A549 (cell line): ENCODE measurements around the gene BAZ1B. TPM values are rescaled to one million over a fixed set of nuclear protein-coding genes. Genes with fewer than 3 reads are reported as not detected.

Experiments
- ATAC-seq, 2 experiments: fragments of 200-7000 bp in 1 of 2; fragments of >200 bp in 1 of 2; cut with Nextera tagmentation in 1 of 2; cut with Tn5 transposase in 1 of 2; 3 replicates each; pipeline versions ENCODE4 v1.8.0 to v1.9.1; 2018 to 2020; ENCODE audit warnings: mild to moderate bottlenecking in 1 of 2, moderate library complexity in 1 of 2
- CTCF ChIA-PET: fragments of 300-600 bp; sonication (Branson Sonifier 250); formaldehyde crosslinking; extraction: SDS; loops from one replicate; lab custom pipeline; 2021; ENCODE audit warnings: antibody characterized with exemption, inconsistent platforms; lab: Yijun Ruan, JAX
- POLR2A ChIA-PET: fragments of 350-600 bp; formaldehyde crosslinking; extraction: SDS; loops from one replicate; lab custom pipeline; 2021; ENCODE audit warnings: antibody characterized with exemption, inconsistent platforms; lab: Yijun Ruan, JAX
- DNase-seq, 2 experiments: peaks; one replicate each; pipeline versions ENCODE4 v3.0.0 to v3.0.0-alpha.2; 2011 to 2016; ENCODE audit warnings: low read depth in 1 of 2, low spot score in 1 of 2
- FAIRE-seq: peaks from 2 replicates; lab custom pipeline; 2011; peaks lifted over from hg19 to GRCh38; lab: Jason Lieb, UNC
- H3K27ac ChIP-seq, 2 experiments: fragments of >200 bp; sonication (Bioruptor Twin); formaldehyde crosslinking; 3 replicates each; pipeline ENCODE4 v1.5.1; 2016 to 2017
- H3K4me1 ChIP-seq: fragments of >200 bp; sonication (Bioruptor Twin); formaldehyde crosslinking; 3 replicates; pipeline ENCODE4 v1.6.1; 2016
- H3K4me2 ChIP-seq: fragments of >200 bp; sonication (Bioruptor Twin); formaldehyde crosslinking; 3 replicates; pipeline ENCODE4 v1.6.1; 2016
- H3K4me3 ChIP-seq: fragments of >200 bp; sonication (Bioruptor Twin); formaldehyde crosslinking; 3 replicates; pipeline ENCODE4 v1.5.1; 2016
- H3K9me3 ChIP-seq: fragments of >200 bp; sonication (Bioruptor Twin); formaldehyde crosslinking; 3 replicates; pipeline ENCODE4 v1.6.1; 2016
- BHLHE40 ChIP-seq: IDR thresholded peaks from 2 replicates; pipeline ENCODE4 v1.6.1; 2012; ENCODE audit warnings: low read depth, low read length, inconsistent platforms
- CBX2 ChIP-seq: fragments of 200-600 bp; sonication (generic); IDR thresholded peaks from 2 replicates; pipeline ENCODE4 v1.6.1; 2016; ENCODE audit warnings: low read depth, mild to moderate bottlenecking, borderline replicate concordance
- CBX8 ChIP-seq: fragments of 200-600 bp; sonication (generic); IDR thresholded peaks from 2 replicates; pipeline ENCODE4 v1.6.1; 2016
- CEBPB ChIP-seq, 2 experiments: fragments of >200 bp in 1 of 2; sonication (Bioruptor Twin) in 1 of 2; formaldehyde crosslinking in 1 of 2; IDR thresholded peaks; 2 replicates each; pipeline ENCODE4 v1.6.1; 2012 to 2016
- CHD4 ChIP-seq: fragments of 200-600 bp; sonication (generic); IDR thresholded peaks from 2 replicates; pipeline ENCODE4 v1.6.1; 2016; ENCODE audit warnings: antibody characterized with exemption, mild to moderate bottlenecking, borderline replicate concordance
- EHF ChIP-seq: fragments of 250-450 bp; sonication (Bioruptor Pico); IDR thresholded peaks from 2 replicates; pipeline ENCODE4 v1.5.0; 2020; ENCODE audit warnings: mild to moderate bottlenecking
- EP300 ChIP-seq, 2 experiments: fragments of >200 bp; sonication (Bioruptor Twin); formaldehyde crosslinking; IDR thresholded peaks; 2 replicates in 1 of 2; 3 replicates in 1 of 2; pipeline ENCODE4 v1.6.1; 2016 to 2017
- FOSB ChIP-seq: fragments of 250-450 bp; sonication (Bioruptor Pico); IDR thresholded peaks from 2 replicates; pipeline ENCODE4 v1.5.0; 2020; ENCODE audit warnings: mild to moderate bottlenecking, moderate library complexity
- FOXS1 ChIP-seq: fragments of 250-450 bp; sonication (Bioruptor Pico); IDR thresholded peaks from 2 replicates; pipeline ENCODE4 v1.5.0; 2020; ENCODE audit warnings: mild to moderate bottlenecking, moderate library complexity
- HOXB13 ChIP-seq: fragments of 250-450 bp; sonication (Bioruptor Pico); IDR thresholded peaks from 2 replicates; pipeline ENCODE4 v1.5.0; 2020; ENCODE audit warnings: low read depth, mild to moderate bottlenecking, moderate library complexity
- JUN ChIP-seq, 2 experiments: fragments of >200 bp; sonication (Bioruptor Twin); formaldehyde crosslinking; IDR thresholded peaks; 2 replicates in 1 of 2; 3 replicates in 1 of 2; pipeline ENCODE4 v1.6.1; 2016 to 2017
- JUNB ChIP-seq: fragments of >200 bp; sonication (Bioruptor Twin); formaldehyde crosslinking; IDR thresholded peaks from 2 replicates; pipeline ENCODE4 v1.6.1; 2016
- KDM1A ChIP-seq: fragments of 200-600 bp; sonication (generic); IDR thresholded peaks from 2 replicates; pipeline ENCODE4 v1.6.1; 2016; ENCODE audit warnings: low read depth, mild to moderate bottlenecking
- MAFK ChIP-seq: fragments of 450-650 bp; IDR thresholded peaks from 2 replicates; pipeline ENCODE4 v1.6.1; 2014; ENCODE audit not compliant: partially characterized antibody
- MAZ ChIP-seq: fragments of 150-350 bp; IDR thresholded peaks from 2 replicates; pipeline ENCODE4 v1.6.1; 2014; ENCODE audit warnings: antibody characterized with exemption, low read depth, low read length, borderline replicate concordance
- NFE2L2 ChIP-seq: fragments of 150-350 bp; conservative IDR thresholded peaks from 2 replicates; pipeline ENCODE4 v1.6.1; 2014; ENCODE audit warnings: low read length
- NPAS2 ChIP-seq: fragments of 250-450 bp; sonication (Bioruptor Pico); IDR thresholded peaks from 2 replicates; pipeline ENCODE4 v1.8.0; 2022; ENCODE audit warnings: mild to moderate bottlenecking, moderate library complexity, borderline replicate concordance
- POLR2AphosphoS2 ChIP-seq: conservative IDR thresholded peaks from 2 replicates; pipeline ENCODE4 v1.6.1; 2012; ENCODE audit warnings: low read length, improper control_type of control experiment, inconsistent platforms
- RAD21 ChIP-seq, 2 experiments: fragments of >200 bp in 1 of 2; sonication (Bioruptor Twin) in 1 of 2; formaldehyde crosslinking in 1 of 2; IDR thresholded peaks in 1 of 2; conservative IDR thresholded peaks in 1 of 2; 2 replicates in 1 of 2; 3 replicates in 1 of 2; pipeline ENCODE4 v1.6.1; 2012 to 2018; ENCODE audit warnings: inconsistent platforms in 1 of 2
- RARB ChIP-seq: fragments of 250-450 bp; sonication (Bioruptor Pico); IDR thresholded peaks from 2 replicates; pipeline ENCODE4 v1.8.0; 2021; ENCODE audit warnings: mild to moderate bottlenecking, moderate library complexity
- RCOR1 ChIP-seq: fragments of 150-350 bp; IDR thresholded peaks from 2 replicates; pipeline ENCODE4 v1.6.1; 2014; ENCODE audit warnings: antibody characterized with exemption, low read length, low read depth
- RNF2 ChIP-seq: fragments of 200-600 bp; sonication (generic); IDR thresholded peaks from 2 replicates; pipeline ENCODE4 v1.6.1; 2016; ENCODE audit warnings: low read depth, mild to moderate bottlenecking, antibody characterized with exemption, moderate library complexity, borderline replicate concordance
- SMC3 ChIP-seq: fragments of >200 bp; sonication (Bioruptor Twin); formaldehyde crosslinking; IDR thresholded peaks from 3 replicates; pipeline ENCODE4 v1.6.1; 2018; ENCODE audit warnings: inconsistent platforms
- ZFP36 ChIP-seq: fragments of 450-650 bp; IDR thresholded peaks from 2 replicates; pipeline ENCODE4 v1.6.1; 2014; ENCODE audit warnings: borderline replicate concordance; ENCODE audit not compliant: partially characterized antibody
- WGBS: methylation state at CpG from one replicate; pipeline ENCODE4 v1.1.6; 2017; ENCODE audit errors: missing lambda C conversion rate; 5-methylcytosine and 5-hydroxymethylcytosine counted together
- polyA plus RNA-seq, 4 experiments: library from polyadenylated mRNA; depleted of rRNA in 3 of 4; stranded (reverse); fragments of >200 nt; fragmentation: RNase III in 1 of 4; extraction: RNeasy Plus Mini Kit Qiagen cat#74134 plus additional on column Dnase treatment in 1 of 4; gene quantifications; 2 replicates in 3 of 4; 3 replicates in 1 of 4; pipeline ENCODE4 v1.2.3, GENCODE V29; 2011 to 2017
- TF ChIP-seq, protein P1 (sequence below): IDR thresholded peaks from 2 replicates; pipeline ENCODE4 v1.6.1; 2012; ENCODE audit warnings: low read depth, borderline replicate concordance
- TF ChIP-seq, protein P2 (sequence below): IDR thresholded peaks from 2 replicates; pipeline ENCODE4 v1.6.1; 2012
- TF ChIP-seq, protein P3 (sequence below): fragments of 200-600 bp; sonication (generic); IDR thresholded peaks from 2 replicates; pipeline ENCODE4 v1.6.1; 2016; ENCODE audit warnings: antibody characterized with exemption, mild to moderate bottlenecking, moderate library complexity

Gene BAZ1B
- polyA plus RNA-seq, 2 of the 4 experiments (the other 2 are of a cell fraction), result 54.8 to 66.8 TPM

DNA sequence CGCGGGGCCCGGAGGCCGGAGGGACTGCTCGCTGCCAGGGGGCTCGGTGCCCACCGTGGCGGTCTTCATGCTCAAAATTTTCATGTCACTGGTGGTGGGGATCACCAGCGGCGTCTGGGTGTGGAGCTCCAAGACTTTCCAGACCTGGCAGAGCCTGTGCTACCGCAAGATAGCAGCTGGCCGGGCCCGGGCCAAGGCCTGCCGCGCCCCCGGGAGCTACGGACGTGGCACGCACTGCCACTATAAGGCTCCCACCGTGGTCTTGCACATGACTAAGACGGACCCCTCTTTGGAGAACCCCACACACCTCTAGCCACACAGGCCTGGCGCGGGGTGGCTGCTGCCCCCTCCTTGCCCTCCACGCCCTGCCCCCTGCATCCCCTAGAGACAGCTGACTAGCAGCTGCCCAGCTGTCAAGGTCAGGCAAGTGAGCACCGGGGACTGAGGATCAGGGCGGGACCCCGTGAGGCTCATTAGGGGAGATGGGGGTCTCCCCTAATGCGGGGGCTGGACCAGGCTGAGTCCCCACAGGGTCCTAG, 86.6 kb downstream of the BAZ1B start:
- ATAC-seq (no peak), FAIRE-seq (no peak), DNase-seq (no peak)
- Histone ChIP-seq H3K4me2 (peak overlapping the region; percentile 60), H3K4me1 (peaks cover 11% of the 10 kb centered on the region), H3K27ac (no peak overlapping the region), H3K4me3 (no peak overlapping the region), H3K9me3 (no peaks in the 10 kb centered on the region)
- CTCF ChIA-PET, result interaction anchor here (1.3 to 5.4 kb wide), 5 partner anchors 17 to 112 kb away, joined by 3 to 38 read pairs (median 14); no protein-coding TSS in a partner anchor
- 86% methylated on average over 23 of the region's 28 CpGs for WGBS
- no peak for TF ChIP-seq CEBPB (IDR thresholded peaks at IDR 0.05)
- TF ChIP-seq CBX8, result no peak
- no peak for TF ChIP-seq ZFP36
- TF ChIP-seq, protein P1, sequence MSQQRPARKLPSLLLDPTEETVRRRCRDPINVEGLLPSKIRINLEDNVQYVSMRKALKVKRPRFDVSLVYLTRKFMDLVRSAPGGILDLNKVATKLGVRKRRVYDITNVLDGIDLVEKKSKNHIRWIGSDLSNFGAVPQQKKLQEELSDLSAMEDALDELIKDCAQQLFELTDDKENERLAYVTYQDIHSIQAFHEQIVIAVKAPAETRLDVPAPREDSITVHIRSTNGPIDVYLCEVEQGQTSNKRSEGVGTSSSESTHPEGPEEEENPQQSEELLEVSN, result no peak
- TF ChIP-seq FOXS1, result no peak
- no peak for TF ChIP-seq NPAS2 (CRISPR knock-in tag)
- TF ChIP-seq SMC3, result no peak
- TF ChIP-seq EP300 (IDR thresholded peaks at IDR 0.05), result no peak
- TF ChIP-seq, protein P2, sequence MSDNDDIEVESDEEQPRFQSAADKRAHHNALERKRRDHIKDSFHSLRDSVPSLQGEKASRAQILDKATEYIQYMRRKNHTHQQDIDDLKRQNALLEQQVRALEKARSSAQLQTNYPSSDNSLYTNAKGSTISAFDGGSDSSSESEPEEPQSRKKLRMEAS, result no peak
- TF ChIP-seq NFE2L2, result no peak
- no peak for TF ChIP-seq POLR2AphosphoS2
- no peak for TF ChIP-seq MAZ
- POLR2A ChIA-PET, result interaction anchor here (0.7 kb wide), 1 partner anchor 90 kb away, joined by 3 read pairs; no protein-coding TSS in a partner anchor

DNA sequence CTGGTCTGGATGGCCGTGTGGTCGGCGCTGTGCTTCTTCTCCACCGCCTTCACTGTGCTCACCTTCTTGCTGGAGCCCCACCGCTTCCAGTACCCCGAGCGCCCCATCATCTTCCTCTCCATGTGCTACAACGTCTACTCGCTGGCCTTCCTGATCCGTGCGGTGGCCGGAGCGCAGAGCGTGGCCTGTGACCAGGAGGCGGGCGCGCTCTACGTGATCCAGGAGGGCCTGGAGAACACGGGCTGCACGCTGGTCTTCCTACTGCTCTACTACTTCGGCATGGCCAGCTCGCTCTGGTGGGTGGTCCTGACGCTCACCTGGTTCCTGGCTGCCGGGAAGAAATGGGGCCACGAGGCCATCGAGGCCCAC, 87.4 kb downstream of the BAZ1B start:
- FAIRE-seq (no peak), ATAC-seq (no peak), DNase-seq (no peak)
- WGBS, result 96% methylated on average over 26 of the region's 26 CpGs
- H3K27ac ChIP-seq, result no peak overlapping the region
- POLR2A ChIA-PET, result no interaction called here
- H3K4me1 ChIP-seq, result peaks cover 15% of the 10 kb centered on the region
- H3K4me2 ChIP-seq, result no peak overlapping the region
- H3K9me3 ChIP-seq, result no peaks in the 10 kb centered on the region
- H3K4me3 ChIP-seq, result no peak overlapping the region
- CTCF ChIA-PET, result interaction anchor here (0.6 to 5.4 kb wide), 6 partner anchors 17 to 112 kb away, joined by 3 to 38 read pairs (median 10); no protein-coding TSS in a partner anchor
- TF ChIP-seq EHF, result no peak
- TF ChIP-seq JUNB, result no peak
- TF ChIP-seq BHLHE40, result no peak
- no peak for TF ChIP-seq NFE2L2
- no peak for TF ChIP-seq RNF2
- no peak for TF ChIP-seq HOXB13 (CRISPR knock-in tag)
- TF ChIP-seq RCOR1, result no peak
- no peak for TF ChIP-seq ZFP36
- no peak for TF ChIP-seq CHD4

DNA sequence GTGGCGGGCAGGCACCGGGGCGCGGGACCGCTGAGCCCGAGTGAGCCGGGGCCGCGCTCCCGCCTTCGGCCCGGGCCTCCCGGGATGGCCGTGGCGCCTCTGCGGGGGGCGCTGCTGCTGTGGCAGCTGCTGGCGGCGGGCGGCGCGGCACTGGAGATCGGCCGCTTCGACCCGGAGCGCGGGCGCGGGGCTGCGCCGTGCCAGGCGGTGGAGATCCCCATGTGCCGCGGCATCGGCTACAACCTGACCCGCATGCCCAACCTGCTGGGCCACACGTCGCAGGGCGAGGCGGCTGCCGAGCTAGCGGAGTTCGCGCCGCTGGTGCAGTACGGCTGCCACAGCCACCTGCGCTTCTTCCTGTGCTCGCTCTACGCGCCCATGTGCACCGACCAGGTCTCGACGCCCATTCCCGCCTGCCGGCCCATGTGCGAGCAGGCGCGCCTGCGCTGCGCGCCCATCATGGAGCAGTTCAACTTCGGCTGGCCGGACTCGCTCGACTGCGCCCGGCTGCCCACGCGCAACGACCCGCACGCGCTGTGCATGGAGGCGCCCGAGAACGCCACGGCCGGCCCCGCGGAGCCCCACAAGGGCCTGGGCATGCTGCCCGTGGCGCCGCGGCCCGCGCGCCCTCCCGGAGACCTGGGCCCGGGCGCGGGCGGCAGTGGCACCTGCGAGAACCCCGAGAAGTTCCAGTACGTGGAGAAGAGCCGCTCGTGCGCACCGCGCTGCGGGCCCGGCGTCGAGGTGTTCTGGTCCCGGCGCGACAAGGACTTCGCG, 88.0 kb downstream of the BAZ1B start:
- H3K4me1 ChIP-seq, result peaks cover 15% of the 10 kb centered on the region
- CTCF ChIA-PET, result interaction anchor here (0.5 to 5.4 kb wide), 8 partner anchors 12 to 113 kb away, joined by 3 to 38 read pairs (median 6); no protein-coding TSS in a partner anchor
- no peak for DNase-seq
- ATAC-seq, result peak in 1 of 2 experiments; percentile 11; a peak in 3 of 6 replicates
- H3K4me3 ChIP-seq, result peak overlapping the region; percentile 51
- H3K27ac ChIP-seq, result peak overlapping the region; percentile 71 to 85
- WGBS, result 85% methylated on average over 66 of the region's 110 CpGs
- peak overlapping the region; percentile 82 for H3K4me2 ChIP-seq
- FAIRE-seq, result no peak
- POLR2A ChIA-PET, result no interaction called here
- H3K9me3 ChIP-seq, result no peaks in the 10 kb centered on the region
- TF ChIP-seq MAFK (no peak), CBX2 (no peak), JUN (IDR thresholded peaks at IDR 0.05) (peak in 1 of 2 experiments; percentile 3; a peak in 1 of 5 replicates), RAD21 (conservative IDR thresholded peaks at IDR 0.05 in 1 of 2, IDR thresholded peaks at IDR 0.05 in 1 of 2) (no peak), KDM1A (no peak), FOSB (CRISPR knock-in tag) (no peak), RARB (CRISPR knock-in tag) (no peak)
- TF ChIP-seq, protein P2, result peak; percentile 81
- TF ChIP-seq, protein P1, result peak; percentile 94
- TF ChIP-seq, protein P3, sequence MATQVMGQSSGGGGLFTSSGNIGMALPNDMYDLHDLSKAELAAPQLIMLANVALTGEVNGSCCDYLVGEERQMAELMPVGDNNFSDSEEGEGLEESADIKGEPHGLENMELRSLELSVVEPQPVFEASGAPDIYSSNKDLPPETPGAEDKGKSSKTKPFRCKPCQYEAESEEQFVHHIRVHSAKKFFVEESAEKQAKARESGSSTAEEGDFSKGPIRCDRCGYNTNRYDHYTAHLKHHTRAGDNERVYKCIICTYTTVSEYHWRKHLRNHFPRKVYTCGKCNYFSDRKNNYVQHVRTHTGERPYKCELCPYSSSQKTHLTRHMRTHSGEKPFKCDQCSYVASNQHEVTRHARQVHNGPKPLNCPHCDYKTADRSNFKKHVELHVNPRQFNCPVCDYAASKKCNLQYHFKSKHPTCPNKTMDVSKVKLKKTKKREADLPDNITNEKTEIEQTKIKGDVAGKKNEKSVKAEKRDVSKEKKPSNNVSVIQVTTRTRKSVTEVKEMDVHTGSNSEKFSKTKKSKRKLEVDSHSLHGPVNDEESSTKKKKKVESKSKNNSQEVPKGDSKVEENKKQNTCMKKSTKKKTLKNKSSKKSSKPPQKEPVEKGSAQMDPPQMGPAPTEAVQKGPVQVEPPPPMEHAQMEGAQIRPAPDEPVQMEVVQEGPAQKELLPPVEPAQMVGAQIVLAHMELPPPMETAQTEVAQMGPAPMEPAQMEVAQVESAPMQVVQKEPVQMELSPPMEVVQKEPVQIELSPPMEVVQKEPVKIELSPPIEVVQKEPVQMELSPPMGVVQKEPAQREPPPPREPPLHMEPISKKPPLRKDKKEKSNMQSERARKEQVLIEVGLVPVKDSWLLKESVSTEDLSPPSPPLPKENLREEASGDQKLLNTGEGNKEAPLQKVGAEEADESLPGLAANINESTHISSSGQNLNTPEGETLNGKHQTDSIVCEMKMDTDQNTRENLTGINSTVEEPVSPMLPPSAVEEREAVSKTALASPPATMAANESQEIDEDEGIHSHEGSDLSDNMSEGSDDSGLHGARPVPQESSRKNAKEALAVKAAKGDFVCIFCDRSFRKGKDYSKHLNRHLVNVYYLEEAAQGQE, result no peak
